GM21723 (cell line): ENCODE data around the gene YRDC.
"Not testable (repeated sequence)": the region's sequence is repeated elsewhere in the genome, so short reads cannot be mapped to it uniquely, and the experiment has no call there.

Experiments
- ATAC-seq: cut with Tn5 transposase; IDR thresholded peaks from one replicate; pipeline ENCODE4 v1.9.1; 2021; ENCODE audit warnings: mild to moderate bottlenecking, moderate library complexity; ENCODE audit not compliant: unreplicated experiment

YRDC gene

GRCh38 chr1:37776946-37777516 lies 31.0 kb downstream of the YRDC start:
- no peak for ATAC-seq

- not testable (repeated sequence) for ATAC-seq
These were observed 36.6 kb downstream of the YRDC start for GRCh38 chr1:37771440-37771839.

GRCh38 chr1:37767488-37767887 lies 40.5 kb downstream of the YRDC start:
- ATAC-seq = no peak

- ATAC-seq = no peak
These were observed 41.9 kb downstream of the YRDC start for GRCh38 chr1:37765916-37766664.

GRCh38 chr1:37764888-37765441 lies 43.0 kb downstream of the YRDC start, which contains the start of gene EPHA10:
Gene EPHA10 (minus strand): TSS chr1:37765120. CDS start chr1:37765066, 54 bp downstream.
- ATAC-seq = no peak

- no peak for ATAC-seq
These were observed 43.6 kb downstream of the YRDC start for GRCh38 chr1:37764414-37764825.

DNA sequence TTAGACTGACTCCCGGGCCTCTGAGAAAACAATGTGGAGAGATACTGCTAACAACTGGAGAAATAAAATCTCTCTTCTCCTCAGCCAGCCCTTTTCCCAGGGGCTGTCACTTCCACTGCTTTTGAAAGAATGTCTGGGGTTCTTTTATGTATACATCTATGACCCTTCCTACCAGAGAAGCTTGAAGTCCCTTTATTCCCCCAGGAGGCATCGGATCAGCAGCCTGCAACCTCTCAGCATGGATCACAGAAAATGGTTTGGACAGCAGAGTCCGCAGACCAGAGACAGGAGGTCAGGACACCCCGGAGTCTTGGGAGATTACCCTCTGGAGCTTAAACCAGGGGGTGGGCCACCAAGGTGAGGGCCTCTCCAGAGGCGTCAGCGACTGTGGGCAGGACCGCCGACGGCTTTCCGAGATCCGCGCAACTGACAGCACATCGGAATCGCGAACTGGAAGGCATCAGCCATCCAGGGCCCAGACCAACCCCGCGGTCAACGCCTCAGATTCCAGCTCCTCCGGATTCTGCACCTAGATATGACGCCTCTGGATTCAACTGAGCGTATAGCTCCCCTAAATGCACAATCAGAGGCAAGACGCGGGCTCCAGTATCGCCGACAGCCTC lies 44.1 kb downstream of the YRDC start:
- no peak for ATAC-seq

DNA sequence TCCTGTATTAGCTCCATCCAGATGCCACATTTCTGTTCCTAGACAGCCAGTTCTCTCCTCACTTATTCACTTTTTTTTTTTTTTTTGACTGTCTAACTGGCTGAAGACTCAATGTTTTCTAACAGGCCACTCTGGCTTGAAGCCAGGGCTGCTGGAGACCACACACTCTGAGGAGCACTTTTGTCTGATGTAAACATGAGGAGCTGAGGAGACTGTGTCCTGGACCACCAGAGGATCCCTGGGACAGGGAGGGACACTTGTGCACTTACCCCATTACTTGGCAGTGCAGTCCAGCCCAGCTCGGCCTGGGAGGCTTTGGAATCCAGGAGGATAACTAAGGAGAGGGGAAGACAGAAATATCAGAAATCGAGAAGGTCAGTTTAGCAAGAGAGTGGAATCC lies 45.5 kb downstream of the YRDC start:
- no peak for ATAC-seq

- ATAC-seq = no peak
These were observed 46.5 kb downstream of the YRDC start for GRCh38 chr1:37761416-37762095.

DNA sequence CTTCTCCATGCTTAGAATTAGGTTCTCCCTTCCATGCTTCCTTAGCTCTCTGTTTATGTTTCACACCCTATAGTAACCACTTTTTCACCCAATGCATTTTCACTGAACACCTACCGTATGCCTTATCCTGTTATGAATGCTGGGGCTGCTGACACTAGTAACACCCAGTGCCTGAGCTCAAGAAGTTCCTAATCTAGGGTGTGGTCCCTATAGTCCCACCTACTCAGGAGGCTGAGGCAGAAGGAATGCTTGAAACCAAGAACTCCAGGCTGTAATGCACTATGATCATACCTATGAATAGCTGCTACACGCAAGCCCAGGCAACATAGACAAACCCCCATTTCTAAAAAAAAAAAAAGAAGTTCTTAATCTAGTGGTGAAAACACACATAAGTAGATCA lies 48.6 kb downstream of the YRDC start:
- ATAC-seq = no peak

- ATAC-seq = no peak
These were observed 52.0 kb downstream of the YRDC start for GRCh38 chr1:37755951-37756560.

DNA sequence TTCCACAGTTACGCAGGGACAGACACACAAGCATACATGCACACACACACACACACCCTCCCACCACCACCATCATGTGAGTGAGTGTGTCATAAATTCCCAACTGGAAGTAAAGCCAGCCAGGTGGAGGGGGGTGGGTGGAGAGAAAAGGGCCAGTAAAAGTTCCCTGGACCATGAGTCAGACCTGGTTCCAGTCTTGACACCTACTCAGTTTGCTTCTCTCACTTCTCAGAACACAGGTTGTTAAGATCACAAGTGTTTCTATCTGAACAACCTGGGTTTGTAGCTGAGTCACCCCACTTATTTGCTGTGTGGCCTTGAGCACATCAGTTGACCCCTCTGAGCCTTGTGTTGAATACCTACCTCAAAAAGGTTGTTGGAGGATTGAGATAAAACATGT lies 52.7 kb downstream of the YRDC start:
- ATAC-seq = no peak

- ATAC-seq = no peak
These were observed 54.3 kb downstream of the YRDC start for GRCh38 chr1:37753473-37754321.
